GM21390 (cell line): ENCODE data around the gene ARGLU1.

ENCODE experiments used
- ATAC-seq: cut with Tn5 transposase; IDR thresholded peaks from one replicate; pipeline ENCODE4 v1.9.1; 2021; ENCODE audit not compliant: unreplicated experiment

ARGLU1 gene

DNA sequence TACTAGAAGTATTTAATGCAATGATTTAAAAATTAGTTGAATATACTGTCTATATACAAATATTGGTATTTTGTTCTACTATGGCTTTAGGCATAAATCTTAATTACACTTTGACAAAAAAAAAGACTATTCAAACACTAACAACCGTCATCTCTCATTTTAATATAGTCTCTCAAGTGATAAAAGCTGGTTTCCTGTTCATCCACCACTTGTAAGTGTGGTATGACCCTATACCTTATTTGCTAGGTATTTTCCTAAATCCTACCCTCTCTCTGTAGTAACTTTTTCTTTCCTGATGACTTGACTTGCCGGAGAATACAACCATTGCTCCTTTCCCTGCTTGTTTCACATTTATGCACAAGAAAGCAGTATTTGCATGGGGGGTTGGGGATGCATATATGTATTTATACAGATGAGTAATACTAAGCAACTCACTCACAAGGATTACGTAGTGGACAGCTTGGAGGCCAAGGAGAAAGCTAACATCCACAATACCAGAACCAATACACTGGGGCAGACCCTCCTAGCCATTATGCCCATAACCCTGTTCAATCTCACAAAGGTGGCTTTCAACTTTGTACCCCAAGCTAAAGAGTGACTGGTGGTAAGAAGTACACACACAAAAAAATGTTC, 19.8 kb downstream of the ARGLU1 start:
- no peak for ATAC-seq

DNA sequence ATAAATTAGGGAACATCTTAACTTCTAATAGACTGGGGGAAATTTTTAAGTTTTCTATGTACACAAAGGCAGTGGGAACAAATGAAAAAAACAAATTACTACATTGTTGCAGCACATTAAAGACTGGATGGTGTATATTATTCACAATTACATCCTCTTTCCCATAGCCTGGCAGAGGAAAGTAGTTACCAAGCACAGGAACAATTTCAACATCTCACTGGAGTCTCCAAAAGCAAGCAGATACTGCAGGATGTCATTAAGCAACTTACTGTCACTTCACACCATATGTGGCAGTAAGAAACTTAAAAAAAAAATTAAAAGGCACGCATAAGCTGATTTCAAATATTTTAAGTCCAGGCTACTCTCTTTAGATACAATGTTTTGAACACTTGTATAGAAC, 26.1 kb downstream of the ARGLU1 start:
- ATAC-seq: no peak

DNA sequence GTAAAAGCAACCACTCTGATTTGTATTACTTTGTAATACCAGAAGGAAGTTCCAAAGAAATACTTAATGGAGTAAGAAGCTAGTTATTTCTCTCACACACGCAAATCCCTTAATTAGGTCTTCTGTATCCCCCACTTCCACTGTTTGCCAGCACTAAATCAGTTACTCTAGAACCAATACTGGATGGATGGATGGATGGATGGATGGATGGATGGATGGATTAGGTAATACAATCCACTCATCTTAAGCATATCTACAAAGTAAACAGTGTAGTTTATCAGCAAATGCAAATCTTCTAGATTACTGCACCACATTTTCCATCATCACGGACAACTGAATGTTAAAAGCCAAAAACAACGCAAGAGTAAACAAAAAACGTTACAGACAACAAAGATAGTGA, 27.3 kb downstream of the ARGLU1 start:
- ATAC-seq: no peak

DNA sequence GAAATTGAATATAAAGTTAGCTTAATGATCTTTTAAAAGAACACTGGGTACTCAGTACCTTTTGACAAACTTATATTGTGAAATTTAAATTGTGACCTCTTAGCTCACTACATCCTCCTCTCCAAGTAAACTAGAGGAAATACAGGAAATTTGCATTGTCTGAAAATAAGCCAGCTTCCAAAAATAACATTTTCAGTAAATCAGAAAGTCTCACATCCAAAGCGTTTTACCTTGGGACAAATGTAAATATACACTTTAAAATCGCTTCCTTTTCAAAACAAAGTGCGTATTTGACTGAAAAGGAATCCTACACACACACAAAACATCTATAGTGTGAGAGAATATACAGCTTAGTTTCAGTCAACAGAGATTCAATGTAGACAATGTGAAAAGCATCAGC, 30.4 kb downstream of the ARGLU1 start:
- ATAC-seq: no peak

DNA sequence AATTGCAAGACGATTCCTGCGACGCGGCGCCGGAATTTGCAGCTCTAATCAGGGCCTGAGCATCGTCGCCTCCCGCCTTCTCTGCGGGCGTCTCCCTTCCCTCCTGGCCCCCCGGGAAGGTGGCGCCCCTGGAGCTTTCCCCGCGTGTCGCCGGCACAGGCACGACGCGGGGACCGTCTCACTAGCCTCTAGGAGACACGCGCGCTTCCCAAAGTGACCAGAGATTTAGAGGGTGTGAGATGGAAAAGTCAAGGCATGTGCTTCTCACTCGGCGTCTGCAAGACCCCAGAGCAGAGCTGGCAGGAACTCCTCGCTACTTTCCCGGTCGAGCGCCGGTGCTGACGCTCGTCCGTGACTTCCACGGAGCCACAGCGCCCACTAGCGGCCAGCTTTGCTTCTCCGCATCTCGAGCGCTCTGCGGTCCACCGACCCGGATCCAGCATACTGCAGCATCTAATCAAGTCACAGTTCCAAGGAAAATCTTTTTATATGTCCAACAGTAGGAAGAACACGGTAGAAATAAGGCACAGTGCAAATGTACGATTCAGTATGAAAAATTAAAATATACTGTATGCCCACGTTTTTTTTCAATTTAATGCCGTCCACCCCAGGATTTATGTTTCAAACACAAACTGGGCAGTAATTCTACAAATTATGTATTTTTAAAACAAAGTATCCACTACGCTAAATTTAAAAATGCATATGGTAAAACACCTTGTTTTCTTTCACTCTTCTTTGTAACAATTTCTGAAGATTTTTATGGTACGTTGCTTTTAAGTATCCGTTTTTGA, 31.5 kb downstream of the ARGLU1 start:
- peak; percentile 40 for ATAC-seq

DNA sequence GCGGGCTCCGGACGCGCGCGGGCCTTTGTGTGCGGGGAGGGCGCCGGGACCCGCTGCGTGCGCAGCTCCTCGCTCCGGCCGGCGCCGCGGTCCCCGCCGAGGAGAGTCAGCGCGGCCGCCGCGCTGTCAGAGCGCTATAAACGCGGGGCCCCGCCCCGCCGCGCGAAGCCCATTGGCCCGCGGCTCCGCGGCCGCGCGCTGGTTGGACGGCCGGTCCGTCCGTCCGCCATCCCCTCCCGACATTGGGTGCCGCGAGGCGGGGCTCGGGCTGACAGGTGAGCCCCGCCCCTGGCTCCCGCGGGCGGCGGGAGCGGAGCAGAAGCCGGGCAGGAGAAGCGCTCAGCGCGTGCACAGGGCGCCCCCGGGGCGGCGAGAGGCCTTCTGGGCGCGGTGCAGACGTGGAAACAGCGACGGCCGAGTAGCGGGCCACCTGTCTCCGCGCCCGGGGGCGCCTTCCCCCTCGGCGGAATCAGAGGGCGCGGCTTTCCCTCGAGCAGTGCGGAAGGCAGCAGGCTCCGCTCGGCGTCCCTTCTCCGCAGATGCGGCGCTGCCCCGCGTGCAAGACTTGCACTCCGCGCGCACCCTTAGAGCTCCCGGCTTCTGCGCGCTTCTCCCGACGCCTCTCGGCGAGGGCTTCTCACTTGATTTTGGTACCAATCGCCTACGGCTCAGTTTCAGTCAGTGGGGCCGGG, 32.2 kb downstream of the ARGLU1 start, which contains the start of gene EFNB2:
Gene EFNB2 (minus strand): TSS at position 111 of the 692 bp plus-strand sequence. CDS start 698 bp downstream, outside the sequence.
- ATAC-seq: peak; percentile 95

DNA sequence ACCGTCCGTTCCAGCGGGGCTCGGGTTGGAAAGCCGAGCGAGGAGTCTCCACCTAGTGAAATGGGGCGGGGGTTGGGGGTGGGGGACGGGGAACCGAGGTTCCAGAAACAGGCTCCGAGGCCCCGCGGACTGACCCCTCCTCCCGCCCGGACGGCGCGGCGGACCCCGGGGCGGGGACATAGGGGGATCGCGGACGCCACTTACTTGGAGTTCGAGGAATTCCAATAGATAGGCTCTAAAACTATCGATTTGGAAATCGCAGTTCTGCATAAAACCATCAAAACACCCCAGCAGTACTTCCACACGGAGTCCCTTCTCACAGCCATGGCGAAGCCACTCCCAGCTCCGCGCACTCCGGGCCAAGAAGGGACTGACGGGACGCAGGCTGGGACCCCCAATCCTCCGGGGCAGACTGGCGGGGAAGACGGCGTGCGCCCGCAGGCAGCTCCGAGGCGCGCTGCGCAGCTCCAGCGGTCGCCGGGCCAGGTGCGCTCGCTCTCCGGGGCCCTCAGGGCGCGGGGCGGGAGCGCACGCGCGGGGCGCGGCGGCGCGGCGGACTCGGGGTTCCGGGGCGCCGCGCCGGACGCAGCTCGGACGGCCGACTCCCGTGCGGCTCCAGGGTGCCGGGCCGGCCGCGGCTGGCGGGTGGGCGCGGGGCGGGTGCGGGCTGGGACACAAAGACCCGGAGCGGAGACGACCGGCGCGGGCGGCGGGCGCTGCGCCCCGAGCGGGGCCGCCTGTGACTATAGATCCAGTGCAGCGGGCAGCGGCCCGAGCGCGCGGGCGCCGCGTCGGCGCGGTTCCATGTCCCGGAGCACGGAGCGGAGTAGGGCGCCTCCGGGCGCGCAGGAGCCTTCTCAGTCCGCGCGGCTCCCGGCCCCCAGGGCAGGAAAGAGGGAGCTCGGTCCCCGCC, 33.0 kb downstream of the ARGLU1 start:
- ATAC-seq: peak; percentile 20

DNA sequence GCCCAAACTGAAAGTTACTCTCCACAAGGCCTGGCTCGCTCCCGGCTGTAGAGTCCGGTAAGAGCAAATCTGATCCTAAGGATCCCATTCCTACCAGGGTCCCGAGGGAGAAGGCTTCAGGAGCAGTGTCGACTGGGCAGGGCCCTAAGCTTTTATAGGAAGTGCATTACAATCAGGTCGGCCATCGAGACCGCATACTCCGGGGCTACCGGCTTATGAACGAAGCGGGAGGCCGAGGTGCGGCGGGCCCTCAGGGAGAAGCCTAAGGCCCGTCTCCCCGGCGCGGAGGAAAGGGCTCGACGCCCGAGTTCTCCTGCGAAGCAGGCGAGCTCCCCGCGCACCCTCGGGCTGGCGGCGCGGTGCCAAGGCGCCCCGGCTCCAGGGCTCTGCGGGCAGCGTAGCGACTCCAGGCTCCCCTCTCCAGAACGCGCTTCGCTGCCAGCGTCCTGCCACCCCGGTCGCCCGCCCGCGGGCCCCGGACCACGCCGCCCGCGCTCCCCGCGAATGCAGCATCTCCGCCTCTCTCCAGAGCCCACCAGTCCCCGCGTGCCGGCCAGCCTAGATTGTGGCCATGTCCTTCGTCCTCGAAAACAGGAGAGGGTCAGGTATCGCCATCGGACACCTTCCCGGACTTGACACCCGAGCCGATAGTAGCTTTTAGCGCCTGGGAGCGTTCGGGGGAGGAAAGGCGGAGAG, 33.8 kb downstream of the ARGLU1 start:
- ATAC-seq: no peak

DNA sequence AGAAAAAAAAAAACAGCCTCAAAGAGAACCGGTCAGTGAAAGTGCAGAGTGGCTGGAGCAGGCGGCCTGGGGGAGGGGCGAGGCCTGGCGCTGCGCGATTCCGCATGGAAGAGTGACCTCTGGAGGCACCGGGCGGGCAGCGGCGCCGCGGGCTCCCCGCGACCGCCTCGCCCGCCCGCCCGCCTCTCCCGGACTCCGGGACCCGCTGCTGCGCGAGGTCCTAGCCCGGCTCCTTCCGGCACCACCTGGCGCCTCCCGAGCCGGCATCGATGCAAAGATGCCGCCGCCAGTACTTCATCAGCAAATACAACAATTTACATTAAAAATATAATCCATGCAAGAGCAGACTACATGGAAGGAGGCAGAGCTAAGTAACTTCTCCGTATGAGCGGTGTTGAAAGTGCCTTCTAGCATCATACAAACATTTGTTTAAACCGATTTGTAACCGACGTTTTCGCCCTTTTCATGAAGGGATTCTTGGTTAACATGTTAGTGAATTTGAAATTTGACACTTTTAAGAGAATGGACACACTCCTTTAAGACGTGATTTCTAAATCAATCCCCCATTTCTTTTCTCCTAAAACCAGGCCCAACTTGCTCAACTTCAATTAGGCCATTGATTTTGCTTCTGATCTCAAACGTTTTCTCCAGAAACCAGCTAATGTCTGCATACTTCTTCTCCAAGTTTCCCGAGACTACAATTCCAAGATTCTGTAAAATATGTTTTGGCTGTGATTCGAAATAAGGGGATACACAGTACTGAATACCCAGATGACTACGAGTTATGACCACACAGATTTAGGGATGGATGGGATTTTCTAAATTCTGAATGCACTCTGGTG, 34.6 kb downstream of the ARGLU1 start:
- ATAC-seq: no peak

DNA sequence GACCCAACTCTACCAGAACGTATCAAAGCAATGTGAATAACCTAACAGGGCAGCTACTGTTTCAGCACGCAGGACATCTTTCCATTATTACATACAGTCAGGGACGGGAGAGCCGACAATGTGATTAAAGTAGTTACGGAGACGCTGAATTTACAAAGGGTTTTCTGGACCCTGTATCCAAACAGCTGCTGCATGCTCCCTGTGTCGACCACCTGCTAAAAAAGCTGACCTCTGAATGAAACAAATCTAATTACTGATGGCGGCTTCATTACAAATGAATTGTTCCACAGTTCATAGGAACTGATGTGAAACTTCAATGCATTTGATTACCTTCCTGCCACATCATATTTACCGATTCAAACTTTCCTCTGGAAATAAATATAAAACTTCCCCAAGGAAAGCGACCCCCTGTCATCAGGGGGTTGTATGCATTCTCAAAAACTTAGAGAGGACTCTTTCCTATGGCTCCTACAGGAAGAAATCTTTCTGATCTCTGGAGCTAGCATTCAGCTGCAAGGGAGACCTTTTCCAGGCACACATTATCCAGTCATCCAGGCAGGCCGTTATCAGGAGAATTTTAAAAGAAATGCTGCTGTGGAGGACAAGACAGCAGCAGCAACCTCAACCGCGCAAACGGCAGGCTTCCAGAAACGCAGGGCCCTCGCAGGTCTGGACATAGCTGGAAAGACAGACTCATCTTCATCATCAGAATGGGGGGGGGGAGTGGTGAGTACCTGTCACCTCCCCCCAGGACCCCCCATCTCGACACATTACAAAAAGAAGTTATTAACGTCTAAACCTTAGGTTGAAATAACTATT, 35.6 kb downstream of the ARGLU1 start:
- no peak for ATAC-seq

DNA sequence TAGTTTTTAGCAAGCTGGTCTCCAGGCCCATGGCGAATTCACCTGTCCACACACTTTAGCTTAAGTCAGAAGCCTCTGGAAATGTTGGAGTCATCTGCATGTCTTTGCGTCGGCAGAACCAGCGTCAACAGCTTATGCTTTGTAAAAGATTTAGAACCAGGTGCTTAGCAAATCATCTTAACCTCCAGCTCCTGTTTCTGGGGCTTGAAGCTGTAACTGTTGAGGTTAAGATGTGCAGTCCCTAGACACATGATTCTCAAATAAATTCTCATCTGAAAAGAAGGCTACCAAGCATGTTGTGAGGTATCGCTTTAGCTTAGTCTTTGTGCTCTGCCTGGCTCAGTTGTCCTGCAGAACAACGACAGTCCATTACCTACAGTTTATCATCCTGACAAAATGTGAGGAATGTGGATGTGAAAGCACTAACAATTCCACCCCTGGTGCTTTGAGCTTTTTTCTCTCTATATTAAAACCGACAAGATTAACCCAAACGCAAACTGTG, 36.9 kb downstream of the ARGLU1 start:
- ATAC-seq: no peak

DNA sequence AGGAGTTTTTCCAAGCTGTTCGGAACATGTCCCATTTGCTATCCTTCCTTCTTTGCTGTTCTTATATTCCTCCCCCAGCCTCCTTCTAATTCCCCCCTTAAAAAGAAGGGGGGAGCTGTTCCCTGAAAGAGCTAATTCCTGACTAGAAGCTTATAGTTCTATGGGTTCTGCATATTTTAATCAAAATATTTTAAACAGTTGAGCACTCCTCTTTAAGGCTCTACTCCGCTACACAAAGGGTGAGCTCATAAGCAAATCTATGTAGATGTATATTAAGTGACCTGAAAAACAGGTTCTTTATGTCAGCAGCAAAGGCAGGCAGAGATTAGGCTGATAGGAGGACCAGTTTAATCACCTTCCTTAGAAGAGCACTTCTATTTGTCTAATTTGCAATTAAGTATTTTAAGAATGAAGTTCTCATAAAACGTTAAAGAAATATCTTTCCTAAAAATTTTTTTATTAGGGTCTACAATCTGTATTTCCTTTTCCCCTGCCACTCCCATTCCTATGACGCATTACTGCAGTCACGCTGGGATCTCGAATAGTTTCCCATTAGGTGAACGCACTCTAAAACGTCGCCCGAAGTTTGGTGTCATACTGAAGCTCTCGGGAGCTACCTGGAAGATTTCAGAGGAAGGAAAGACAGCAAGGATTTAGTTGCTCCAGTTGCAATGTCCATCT, 37.6 kb downstream of the ARGLU1 start:
- ATAC-seq: no peak

DNA sequence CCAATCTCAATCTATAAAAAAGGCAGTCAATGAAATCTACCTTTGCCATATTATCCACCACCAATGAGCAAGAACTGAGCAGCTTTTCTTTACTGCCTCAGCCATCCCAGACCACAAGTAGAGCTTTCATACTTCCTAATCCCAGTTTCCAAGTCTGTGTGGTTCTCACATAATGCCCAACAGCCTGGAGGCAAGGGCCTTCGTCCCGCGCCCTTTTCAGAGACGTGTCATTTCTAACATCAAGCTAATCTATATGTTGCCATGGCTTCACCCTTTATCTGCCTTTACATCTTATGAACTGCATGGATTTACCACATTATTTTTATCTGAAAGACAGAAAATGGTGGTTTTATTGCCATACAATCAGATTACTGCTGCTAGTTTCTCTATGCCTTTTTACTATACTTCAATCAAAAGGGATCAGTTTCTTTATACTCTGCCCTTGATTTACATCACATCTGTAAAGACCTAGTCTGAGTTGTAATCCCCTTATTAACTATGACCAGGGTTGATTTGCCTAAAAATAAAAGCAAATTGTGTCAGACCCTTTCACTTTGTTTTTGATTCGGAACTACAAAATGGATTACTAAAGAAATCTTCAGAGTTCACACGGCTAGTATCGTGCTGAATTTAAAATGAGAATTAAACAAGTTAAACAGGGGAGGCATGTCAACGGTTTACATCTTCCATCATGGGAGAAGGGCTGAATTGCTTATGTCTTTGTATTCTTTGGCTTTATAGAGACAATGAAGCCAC, 38.3 kb downstream of the ARGLU1 start:
- ATAC-seq: no peak

DNA sequence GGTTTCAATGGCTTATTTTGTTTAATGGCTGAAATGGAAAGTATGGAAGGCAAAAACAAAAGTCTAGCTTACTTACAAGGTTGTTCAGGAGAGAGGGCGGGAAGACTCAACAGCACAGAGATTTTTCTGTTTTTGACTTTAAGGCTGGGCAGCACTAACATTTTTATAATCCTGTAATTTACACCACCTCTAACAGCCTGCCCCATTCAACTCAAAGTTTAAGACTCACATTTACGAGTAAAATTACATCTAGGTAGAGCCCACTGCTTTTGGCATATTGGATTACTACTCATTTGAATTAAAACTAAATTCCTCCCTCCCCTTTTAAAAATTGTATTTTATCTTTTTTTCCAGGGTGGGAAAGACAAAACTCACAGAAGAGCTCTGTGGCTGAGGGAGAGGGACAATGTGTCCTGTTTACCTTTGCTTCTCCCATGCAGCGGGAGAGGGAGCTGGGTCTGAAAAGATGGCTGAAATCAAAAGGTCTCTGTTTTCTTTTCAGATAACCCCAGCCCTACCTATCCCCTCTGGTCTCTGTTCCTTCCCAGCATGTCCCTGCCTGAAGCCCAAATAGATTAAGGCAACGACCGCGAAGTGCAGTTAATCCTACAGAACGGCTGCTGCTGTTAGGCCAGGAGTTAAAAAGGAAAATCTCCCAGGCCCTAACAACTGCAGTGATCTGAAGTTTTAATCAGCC, 39.1 kb downstream of the ARGLU1 start:
- ATAC-seq: no peak

DNA sequence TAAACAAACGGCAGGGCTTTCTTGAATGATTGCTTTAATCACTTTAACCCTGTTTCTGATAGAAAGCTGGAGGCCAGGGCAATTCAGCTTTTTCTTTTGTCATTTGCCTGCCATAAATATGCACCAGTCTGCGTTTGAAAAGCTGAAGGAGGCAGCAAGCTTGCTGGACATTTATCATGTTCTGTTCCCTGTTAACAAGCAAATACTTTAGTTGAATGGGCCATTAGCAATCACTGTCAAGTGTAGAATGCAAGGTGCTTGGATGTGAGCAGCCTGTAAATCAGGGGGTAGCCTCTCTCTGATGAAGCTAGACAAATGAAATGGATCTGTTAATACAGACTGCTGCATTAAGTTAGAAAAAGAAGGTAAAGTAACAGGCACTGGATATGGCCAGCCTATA, 40.1 kb downstream of the ARGLU1 start:
- no peak for ATAC-seq

DNA sequence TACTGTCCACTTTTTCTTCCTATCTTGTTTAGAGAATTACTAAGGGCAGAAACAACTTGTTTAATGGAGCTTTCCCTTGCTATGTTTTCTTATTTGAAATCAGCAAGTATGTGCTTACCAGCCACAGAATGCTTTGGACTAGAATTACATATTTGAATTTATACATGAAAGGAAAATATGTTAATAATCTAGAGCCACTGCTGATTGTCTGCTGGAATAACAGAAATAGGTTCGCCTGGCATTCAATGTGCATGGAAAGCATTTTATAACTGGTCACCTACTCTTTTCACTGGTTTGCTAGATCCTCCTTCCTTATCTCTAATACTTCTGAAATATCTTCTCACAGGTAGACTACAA, 40.5 kb downstream of the ARGLU1 start:
- ATAC-seq: no peak
